ENCODE measurements around the gene VMAC.

VMAC gene

DNA sequence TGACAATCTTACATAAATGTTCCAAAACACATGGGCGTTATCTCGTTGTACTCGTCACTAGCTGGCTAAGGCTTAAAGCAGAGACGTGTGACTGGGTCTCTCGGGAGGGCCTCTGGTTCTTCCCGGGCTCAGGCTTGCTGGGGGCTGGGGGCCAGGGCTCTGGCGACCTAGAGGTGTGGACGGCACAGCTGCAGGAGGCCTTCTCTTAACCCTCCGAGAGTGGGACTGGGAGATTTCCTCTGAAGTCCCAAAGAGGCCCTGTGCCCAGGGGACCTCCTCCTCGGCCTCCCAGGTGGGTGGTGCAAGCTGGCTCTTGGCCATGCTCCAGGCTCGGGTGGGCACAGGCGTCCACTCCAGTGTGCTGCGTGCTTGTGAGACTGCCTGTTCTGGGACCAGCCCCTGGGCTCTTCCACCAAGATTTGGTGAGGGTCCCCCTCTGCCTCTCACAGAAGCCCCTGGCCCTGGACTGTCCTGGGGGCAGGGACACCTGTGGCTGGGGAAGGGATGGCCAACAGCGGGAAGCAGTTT is 11.6 kb downstream of the VMAC start:
- Mint-ChIP-seq H3K4me3 (no peak overlapping the region), H3K27me3 (ENCODE audit: low read depth, poor library complexity) (no peaks in the 10 kb centered on the region), H3K4me1 (peaks cover 16% of the 10 kb centered on the region), H3K27ac (peak overlapping the region; percentile 69), H3K9me3 (no peaks in the 10 kb centered on the region), H3K36me3 (ENCODE audit: low read depth) (peaks cover 4% of the 10 kb centered on the region)
- TF ChIP-seq, protein P1, sequence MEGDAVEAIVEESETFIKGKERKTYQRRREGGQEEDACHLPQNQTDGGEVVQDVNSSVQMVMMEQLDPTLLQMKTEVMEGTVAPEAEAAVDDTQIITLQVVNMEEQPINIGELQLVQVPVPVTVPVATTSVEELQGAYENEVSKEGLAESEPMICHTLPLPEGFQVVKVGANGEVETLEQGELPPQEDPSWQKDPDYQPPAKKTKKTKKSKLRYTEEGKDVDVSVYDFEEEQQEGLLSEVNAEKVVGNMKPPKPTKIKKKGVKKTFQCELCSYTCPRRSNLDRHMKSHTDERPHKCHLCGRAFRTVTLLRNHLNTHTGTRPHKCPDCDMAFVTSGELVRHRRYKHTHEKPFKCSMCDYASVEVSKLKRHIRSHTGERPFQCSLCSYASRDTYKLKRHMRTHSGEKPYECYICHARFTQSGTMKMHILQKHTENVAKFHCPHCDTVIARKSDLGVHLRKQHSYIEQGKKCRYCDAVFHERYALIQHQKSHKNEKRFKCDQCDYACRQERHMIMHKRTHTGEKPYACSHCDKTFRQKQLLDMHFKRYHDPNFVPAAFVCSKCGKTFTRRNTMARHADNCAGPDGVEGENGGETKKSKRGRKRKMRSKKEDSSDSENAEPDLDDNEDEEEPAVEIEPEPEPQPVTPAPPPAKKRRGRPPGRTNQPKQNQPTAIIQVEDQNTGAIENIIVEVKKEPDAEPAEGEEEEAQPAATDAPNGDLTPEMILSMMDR (IDR thresholded peaks at IDR 0.05) = no peak
- DNase-seq = no peak

DNA sequence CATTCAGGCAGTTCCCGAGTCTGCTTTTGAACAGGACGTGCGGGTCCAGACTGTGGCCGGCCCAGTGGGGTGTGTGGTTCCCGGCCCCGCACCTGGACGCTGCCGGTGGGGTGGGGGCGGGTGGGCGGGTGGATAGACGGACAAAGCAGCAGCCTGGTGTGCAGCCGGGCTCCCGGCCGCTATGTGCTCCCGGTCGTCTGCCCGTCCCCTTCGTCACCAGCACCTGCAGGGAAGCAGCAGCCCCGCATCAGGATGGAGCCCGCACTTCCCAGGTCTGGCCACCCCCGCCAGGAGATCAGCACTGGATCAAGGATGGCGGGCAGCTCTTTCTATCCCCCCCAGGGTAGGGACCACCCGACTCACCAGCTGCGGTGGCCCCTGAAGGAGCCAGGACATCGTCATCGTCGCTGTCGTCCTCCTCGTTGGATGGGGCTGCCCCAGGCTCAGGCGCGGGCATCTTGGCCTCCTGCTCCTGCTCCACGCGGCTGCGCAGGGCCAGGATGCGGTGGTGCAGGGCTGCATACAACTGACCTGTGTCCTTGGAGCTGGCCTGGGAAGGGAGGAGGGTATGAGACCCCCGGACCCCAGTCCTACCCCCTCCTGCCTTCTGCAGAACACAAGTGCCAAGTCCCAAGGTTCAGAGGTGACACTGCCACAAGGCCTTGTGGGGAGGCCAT is 12.9 kb downstream of the VMAC start:
- TF ChIP-seq, protein P1 (IDR thresholded peaks at IDR 0.05) = no peak
- DNase-seq = no peak
- no peak overlapping the region for H3K27ac Mint-ChIP-seq
- peaks cover 11% of the 10 kb centered on the region for H3K36me3 Mint-ChIP-seq (ENCODE audit: low read depth)
- no peak overlapping the region for H3K4me3 Mint-ChIP-seq
- H3K9me3 Mint-ChIP-seq = no peaks in the 10 kb centered on the region
- peaks cover 16% of the 10 kb centered on the region for H3K4me1 Mint-ChIP-seq
- no peaks in the 10 kb centered on the region for H3K27me3 Mint-ChIP-seq (ENCODE audit: low read depth, poor library complexity)

DNA sequence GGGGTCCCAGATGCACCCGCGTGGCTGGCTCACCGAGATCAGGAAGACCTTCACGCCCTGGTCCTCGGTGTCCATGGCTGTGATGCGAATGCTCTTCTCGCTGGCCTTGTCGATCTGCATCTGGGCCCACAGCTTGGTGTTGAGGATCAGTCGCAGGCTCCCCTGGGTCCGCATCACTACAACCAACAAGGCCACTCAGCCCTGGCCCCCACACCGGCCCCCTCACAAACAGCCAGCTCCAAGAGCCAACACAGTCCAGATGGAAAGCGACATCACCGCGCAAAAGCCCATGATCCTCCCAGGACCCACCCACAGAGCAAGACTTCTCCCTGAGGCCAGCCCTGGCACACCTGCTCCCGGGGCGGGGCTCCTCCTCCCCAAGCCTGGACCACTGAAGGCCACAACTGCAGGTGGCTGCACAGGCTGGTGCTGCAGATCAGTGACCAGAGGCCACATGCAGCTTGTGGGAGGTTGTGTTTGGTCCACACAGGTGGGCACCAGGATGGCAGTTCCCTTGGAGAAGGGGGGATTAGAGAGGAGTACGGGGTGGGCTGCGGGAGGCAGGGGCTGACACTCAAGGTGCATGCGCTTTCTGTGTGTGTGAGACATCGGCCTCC is 13.9 kb downstream of the VMAC start:
- TF ChIP-seq, protein P1 (IDR thresholded peaks at IDR 0.05) = no peak
- DNase-seq = no peak
- Mint-ChIP-seq H3K4me1 (peaks cover 16% of the 10 kb centered on the region), H3K9me3 (no peaks in the 10 kb centered on the region), H3K27me3 (ENCODE audit: low read depth, poor library complexity) (no peaks in the 10 kb centered on the region), H3K4me3 (no peak overlapping the region), H3K27ac (no peak overlapping the region), H3K36me3 (ENCODE audit: low read depth) (peaks cover 17% of the 10 kb centered on the region)

DNA sequence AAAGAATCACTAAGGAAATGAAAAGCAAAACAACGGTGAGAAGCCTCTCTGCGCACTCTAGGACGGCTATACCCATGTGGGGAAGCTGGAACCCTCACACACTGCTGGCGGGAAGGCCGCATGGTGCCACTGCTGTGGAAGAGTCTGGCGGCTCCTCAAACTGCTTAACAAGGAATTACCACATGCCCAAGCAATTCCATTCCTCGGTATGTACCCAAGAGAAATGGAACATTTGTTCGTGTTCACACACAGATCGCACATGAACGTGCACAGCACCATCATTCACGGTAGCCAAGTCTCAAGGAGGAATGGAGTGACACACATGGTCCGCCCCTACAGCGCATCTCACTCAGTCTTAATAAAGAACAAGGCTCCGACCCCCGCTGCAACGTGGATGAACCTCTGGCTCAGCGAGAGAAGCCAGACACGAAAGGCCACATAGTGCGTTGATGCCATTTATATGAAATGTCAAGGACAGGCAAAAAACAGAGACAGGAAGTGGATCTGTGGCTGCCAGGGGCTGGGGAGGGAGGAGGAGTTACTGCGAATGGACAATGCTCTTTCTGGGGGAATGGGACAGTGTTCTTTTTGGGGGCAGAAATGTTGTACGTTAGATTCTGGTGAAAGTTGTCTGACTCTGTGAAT is 17.0 kb downstream of the VMAC start:
- Mint-ChIP-seq H3K4me1 (peaks cover 15% of the 10 kb centered on the region), H3K36me3 (ENCODE audit: low read depth) (peaks cover 35% of the 10 kb centered on the region), H3K27me3 (ENCODE audit: low read depth, poor library complexity) (no peaks in the 10 kb centered on the region), H3K4me3 (no peak overlapping the region), H3K27ac (peak overlapping the region; percentile 74), H3K9me3 (no peaks in the 10 kb centered on the region)
- DNase-seq = no peak
- TF ChIP-seq, protein P1 (IDR thresholded peaks at IDR 0.05) = no peak

DNA sequence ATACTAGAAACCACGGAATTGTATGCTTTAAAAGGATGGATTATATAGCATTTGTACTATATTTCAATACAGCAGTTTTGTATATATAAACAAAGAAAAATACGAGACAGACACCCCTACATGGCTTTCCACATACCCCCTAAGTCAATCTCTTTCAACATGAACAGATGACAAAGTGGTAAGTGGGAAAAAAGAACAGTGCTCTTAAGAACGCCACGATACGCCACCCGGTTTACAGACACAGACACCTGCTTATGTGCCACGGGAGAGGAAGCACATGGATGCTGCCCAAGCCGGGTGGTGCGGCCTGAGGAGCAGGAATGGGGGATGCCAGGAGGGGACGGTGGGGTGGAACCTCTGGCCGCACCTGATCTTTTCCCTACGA is 17.5 kb downstream of the VMAC start:
- DNase-seq = no peak
- no peaks in the 10 kb centered on the region for H3K27me3 Mint-ChIP-seq (ENCODE audit: low read depth, poor library complexity)
- H3K9me3 Mint-ChIP-seq = no peaks in the 10 kb centered on the region
- H3K36me3 Mint-ChIP-seq (ENCODE audit: low read depth) = peaks cover 35% of the 10 kb centered on the region
- peaks cover 20% of the 10 kb centered on the region for H3K4me1 Mint-ChIP-seq
- peak overlapping the region; percentile 74 for H3K27ac Mint-ChIP-seq
- no peak overlapping the region for H3K4me3 Mint-ChIP-seq
- TF ChIP-seq, protein P1 (IDR thresholded peaks at IDR 0.05) = no peak
